Measurements from ENCODE around the gene ZNF821. TPM values are rescaled to one million over a fixed set of nuclear protein-coding genes. Genes with fewer than 3 reads are reported as not detected.

ZNF821 gene
- total RNA-seq, 1 experiment from 2014 or later = 6.4 TPM

- H3K36me3 ChIP-seq (ENCODE audit: control insufficient read depth, insufficient read depth, low read length) = peaks cover 32% of the 10 kb centered on the region
- ChIA-PET CTCF (no interaction called here), POLR2A (interaction anchor here (0.6 to 0.8 kb wide), 2 partner anchors 18 to 24 kb away, joined by 8 to 13 read pairs; no protein-coding TSS in a partner anchor)
- no peak for TF ChIP-seq TCF7L2 (IDR thresholded peaks at IDR 0.05; ENCODE audit: low read depth, low read length)
- no peak for TF ChIP-seq REST (IDR thresholded peaks at IDR 0.05; ENCODE audit: insufficient read depth in 1 of 2, low read depth in 2 of 2, low read length in 1 of 2)
- no peak for TF ChIP-seq CTCF (IDR thresholded peaks at IDR 0.05)
- no peaks in the 10 kb centered on the region for H3K27me3 ChIP-seq (ENCODE audit: control insufficient read depth, insufficient read depth, low read length)
- intact Hi-C loops (cut with micrococcal nuclease; ENCODE audit: unreplicated experiment) = no loop called here
- no TSS peak for BruUV-seq (replicated peaks)
- no peaks in the 10 kb centered on the region for H3K4me1 ChIP-seq (ENCODE audit: control insufficient read depth, insufficient read depth, low read length)
- no peaks in the 10 kb centered on the region for H3K9me3 ChIP-seq (ENCODE audit: control insufficient read depth, insufficient read depth, low read depth, low read length)
- ATAC-seq (no peak), DNase-seq (ENCODE audit: low read depth, low spot score) (no peak)
- no peak overlapping the region for H3K27ac ChIP-seq (ENCODE audit: low read length)
- H3K4me3 ChIP-seq (ENCODE audit: low read depth in 2 of 2, low read length in 2 of 2) = no peak overlapping the region
- in situ Hi-C loops (cut with HindIII; ENCODE audit: low pct_unique_long_range_greater_than_20kb, low sequenced_read_pairs) = no loop called here
Measured at GRCh38 chr16:71917900-71918299, 33.9 kb upstream of the ZNF821 start.

GRCh38 chr16:71916397-71916920, 32.5 kb upstream of the ZNF821 start:
- Histone ChIP-seq H3K27ac (ENCODE audit: low read length) (no peak overlapping the region), H3K36me3 (ENCODE audit: control insufficient read depth, insufficient read depth, low read length) (peaks cover 31% of the 10 kb centered on the region), H3K9me3 (ENCODE audit: control insufficient read depth, insufficient read depth, low read depth, low read length) (no peaks in the 10 kb centered on the region), H3K4me3 (ENCODE audit: low read depth in 2 of 2, low read length in 2 of 2) (no peak overlapping the region), H3K4me1 (ENCODE audit: control insufficient read depth, insufficient read depth, low read length) (no peaks in the 10 kb centered on the region), H3K27me3 (ENCODE audit: control insufficient read depth, insufficient read depth, low read length) (no peaks in the 10 kb centered on the region)
- DNase-seq (ENCODE audit: low read depth, low spot score) (no peak), ATAC-seq (no peak)
- TF ChIP-seq POLR2AphosphoS5 (IDR thresholded peaks at IDR 0.05; ENCODE audit: low read depth, low read length) = no peak
- TF ChIP-seq CTCF (IDR thresholded peaks at IDR 0.05) = no peak
- no peak for TF ChIP-seq SIN3A (IDR thresholded peaks at IDR 0.05; ENCODE audit: borderline replicate concordance, insufficient read depth, low read depth, low read length)
- TF ChIP-seq TCF7L2 (IDR thresholded peaks at IDR 0.05; ENCODE audit: low read depth, low read length) = no peak
- no peak for TF ChIP-seq REST (IDR thresholded peaks at IDR 0.05; ENCODE audit: insufficient read depth in 1 of 2, low read depth in 2 of 2, low read length in 1 of 2)
- POLR2A ChIA-PET = interaction anchor here (0.5 kb wide), 1 partner anchor 1422 kb away, joined by 9 read pairs; no protein-coding TSS in a partner anchor
- BruUV-seq (replicated peaks) = no TSS peak
- intact Hi-C loops (cut with micrococcal nuclease; ENCODE audit: unreplicated experiment) (no loop called here), in situ Hi-C loops (cut with HindIII; ENCODE audit: low pct_unique_long_range_greater_than_20kb, low sequenced_read_pairs) (no loop called here)
- CTCF ChIA-PET = no interaction called here
